ENCODE measurements around the gene NRXN2. TPM values are rescaled to one million over a fixed set of nuclear protein-coding genes. Genes with fewer than 3 reads are reported as not detected.

The NRXN2 gene
- total and polyA plus RNA-seq, 10 of the 15 experiments (the other 5 are each of a cell fraction or from before 2014, with no cell fraction given), result 0.03 to 1.4 (median 0.23) TPM

GRCh38 chr11:64560941-64561340, 162.1 kb downstream of the NRXN2 start:
- Histone ChIP-seq H3K27me3 (replicated peaks in 1 of 2; ENCODE audit: control insufficient read depth in 2 of 2, insufficient read depth in 2 of 2, low read length in 1 of 2) (peaks cover 0 to 2% of the 10 kb centered on the region in 2 experiments; a peak in 2 of 4 replicates), H4K20me1 (ENCODE audit: control insufficient read depth, insufficient read depth) (no peaks in the 10 kb centered on the region), H3K27ac (ENCODE audit: control insufficient read depth, insufficient read depth) (no peak overlapping the region), H3K79me2 (ENCODE audit: control insufficient read depth, insufficient read depth, low read length) (no peaks in the 10 kb centered on the region), H3K4me1 (ENCODE audit: control insufficient read depth, insufficient read depth, low read length) (no peaks in the 10 kb centered on the region), H3K9ac (ENCODE audit: control insufficient read depth, insufficient read depth, low read length) (no peak overlapping the region), H3K9me3 (replicated peaks; ENCODE audit: control insufficient read depth, insufficient read depth, low read length) (no peaks in the 10 kb centered on the region), H2AFZ (ENCODE audit: control insufficient read depth, low read depth, low read length) (no peak overlapping the region), H3K36me3 (ENCODE audit: control insufficient read depth in 2 of 2, insufficient read depth in 2 of 2, low read length in 1 of 2) (no peaks in the 10 kb centered on the region), H3K4me3 (no peak overlapping the region), H3K4me2 (ENCODE audit: control insufficient read depth, insufficient read depth) (no peak overlapping the region)
- no peak for ATAC-seq
- WGBS (ENCODE audit: insufficient coverage, insufficient replicate concordance, low lambda C conversion rate, missing lambda C conversion rate), result 44% methylated on average over 16 of the region's 16 CpGs
- no TSS peak for BruUV-seq (replicated peaks)
- intact Hi-C loops (cut with micrococcal nuclease; ENCODE audit: unreplicated experiment) (no loop called here), in situ Hi-C loops (cut with MboI) (no loop called here)
- SMC1A ChIA-PET (ENCODE audit: uncharacterized antibody, unreplicated experiment), result no interaction called here
- no peak for FAIRE-seq
- POLR2A ChIA-PET, result no interaction called here
- RAD21 ChIA-PET (ENCODE audit: unreplicated experiment), result interaction anchor here (1.4 kb wide), 1 partner anchor 84 kb away, joined by 3 read pairs; no protein-coding TSS in a partner anchor
- CTCF ChIA-PET, result no interaction called here
- no peak for DNase-seq (ENCODE audit: low read depth, low spot score)
- TF ChIP-seq HSF1 (IDR thresholded peaks at IDR 0.05; ENCODE audit: low read depth, low read length) (no peak), SMAD1 (IDR thresholded peaks at IDR 0.05; ENCODE audit: low read depth, partially characterized antibody) (no peak), NFXL1 (IDR thresholded peaks at IDR 0.05; ENCODE audit: borderline replicate concordance) (no peak), SUZ12 (IDR thresholded peaks at IDR 0.05; ENCODE audit: unreplicated experiment) (no peak), MXI1 (IDR thresholded peaks at IDR 0.05; ENCODE audit: low read depth, low read length) (no peak), E2F8 (IDR thresholded peaks at IDR 0.05; ENCODE audit: low read depth, partially characterized antibody) (no peak), ZNF687 (IDR thresholded peaks at IDR 0.05) (no peak), CHD2 (IDR thresholded peaks at IDR 0.05; ENCODE audit: borderline replicate concordance, low read depth, low read length) (no peak), ATF2 (IDR thresholded peaks at IDR 0.05; ENCODE audit: low read length) (no peak), E2F4 (IDR thresholded peaks at IDR 0.05; ENCODE audit: low read depth, low read length) (no peak), LARP7 (IDR thresholded peaks at IDR 0.05) (no peak), PKNOX1 (IDR thresholded peaks at IDR 0.05) (no peak)
